GM19467 (cell line): ENCODE measurements around the gene TMEM86A.
A peak's percentile ranks its signal among the peaks of the same experiment; 100 is the strongest.

Experiments
- ATAC-seq: cut with Tn5 transposase; IDR thresholded peaks from one replicate; pipeline ENCODE4 v1.9.1; 2021; ENCODE audit warnings: mild to moderate bottlenecking, moderate library complexity; ENCODE audit not compliant: unreplicated experiment

TMEM86A gene

GRCh38 chr11:18699848-18700261, 1.3 kb downstream of the TMEM86A start:
- no peak for ATAC-seq

DNA sequence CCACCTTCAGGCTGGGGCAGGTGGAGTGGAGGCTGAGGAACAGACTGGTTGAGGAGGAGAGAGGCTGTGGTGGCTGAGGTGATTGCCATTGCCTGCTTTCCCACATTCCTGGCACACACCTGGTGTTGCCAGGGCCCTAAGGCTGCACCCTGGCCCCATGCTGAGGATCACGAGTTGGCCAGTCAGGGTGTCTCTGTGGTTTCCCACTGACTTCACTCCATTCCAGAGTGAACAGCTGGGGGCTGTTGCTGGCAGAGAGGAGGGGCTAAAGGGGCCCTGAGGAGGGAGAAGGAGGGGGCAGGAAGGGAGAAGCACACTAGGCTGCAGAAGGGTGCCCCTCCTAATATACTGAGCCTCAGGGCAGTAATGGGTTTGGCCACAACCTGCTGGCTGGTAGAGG, 1.8 kb downstream of the TMEM86A start:
- ATAC-seq = no peak

GRCh38 chr11:18700872-18701271, 2.3 kb downstream of the TMEM86A start:
- no peak for ATAC-seq

GRCh38 chr11:18701614-18702216, 3.1 kb downstream of the TMEM86A start:
- ATAC-seq = no peak

- ATAC-seq = no peak
Observed at GRCh38 chr11:18703001-18703763, 4.6 kb downstream of the TMEM86A start.

GRCh38 chr11:18704045-18704645, 5.6 kb downstream of the TMEM86A start:
- no peak for ATAC-seq

GRCh38 chr11:18704698-18705097, 6.1 kb downstream of the TMEM86A start:
- no peak for ATAC-seq

DNA sequence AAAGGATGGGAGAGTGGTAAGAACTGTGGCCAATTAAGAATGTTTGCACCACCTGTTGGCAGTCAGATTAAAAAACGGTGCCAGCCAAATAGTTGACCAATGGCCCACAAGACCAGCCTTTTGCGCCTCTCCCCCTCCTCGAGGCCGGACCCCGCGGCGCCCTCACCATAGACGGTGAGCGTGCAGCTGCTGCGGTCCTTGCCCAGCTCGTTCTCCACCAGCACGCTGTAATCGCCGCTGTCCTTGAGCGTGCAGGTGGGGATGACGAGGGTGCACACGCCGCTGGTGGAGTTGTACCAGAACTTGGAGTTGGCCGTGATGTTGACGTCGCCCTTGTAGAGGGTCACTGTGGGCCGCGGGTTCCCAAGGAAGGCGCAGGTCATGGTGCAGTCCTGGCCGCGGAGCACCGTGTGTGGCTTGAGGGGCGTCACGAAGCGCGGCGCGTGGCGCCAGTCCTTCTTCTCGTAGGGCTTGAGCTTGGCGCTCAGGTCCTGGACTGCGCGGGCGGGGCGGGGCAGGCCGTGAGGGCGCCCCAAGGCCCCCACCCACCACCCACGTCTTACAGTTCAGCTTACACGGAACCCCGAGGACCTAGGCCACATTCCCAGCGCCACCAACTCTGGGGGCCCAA, 7.2 kb downstream of the TMEM86A start:
- no peak for ATAC-seq

DNA sequence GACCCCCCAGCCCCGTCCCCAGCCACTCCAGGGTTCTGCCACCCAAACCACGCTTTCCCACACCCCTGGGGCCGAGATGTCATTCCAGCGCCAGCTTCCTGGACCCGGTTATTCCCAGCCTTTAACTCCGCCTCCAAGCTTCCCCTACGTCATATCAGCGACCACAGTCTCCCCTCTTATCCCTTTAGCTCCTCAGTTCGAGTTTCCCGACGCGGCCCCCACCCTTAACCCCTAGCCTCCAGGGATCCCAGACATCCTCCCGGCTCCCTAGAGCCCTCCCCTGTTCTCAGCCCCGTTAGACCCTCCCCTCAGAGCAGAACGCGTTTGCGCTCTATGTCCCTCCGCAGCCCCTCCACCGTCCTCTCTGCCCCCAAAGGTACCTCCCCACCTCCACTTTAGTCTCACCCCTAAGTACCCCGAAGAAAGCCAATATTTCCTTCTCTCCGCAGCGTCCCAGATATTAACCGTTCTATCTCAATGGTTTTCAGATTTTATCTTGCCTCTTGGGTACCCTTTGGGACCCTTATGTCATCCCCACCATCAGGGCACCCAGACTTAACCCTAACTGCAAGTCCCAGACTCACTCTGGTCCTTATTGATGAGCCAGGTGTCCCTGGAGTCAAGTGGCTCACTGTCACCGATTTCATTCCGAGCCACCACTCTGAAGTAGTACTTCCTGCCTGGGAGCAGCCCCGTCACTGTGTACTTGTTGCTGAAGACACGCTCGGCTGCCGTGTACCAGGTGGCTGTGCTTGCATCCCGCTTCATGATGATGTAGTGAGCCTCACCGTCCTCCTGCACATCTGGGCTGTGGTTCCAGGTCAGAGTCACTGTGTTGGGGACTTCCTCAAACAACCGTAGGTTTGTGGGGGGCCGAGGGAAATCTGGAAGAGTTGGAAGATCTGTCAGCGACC, 8.0 kb downstream of the TMEM86A start:
- peak; percentile 66 for ATAC-seq

- ATAC-seq = no peak
Observed at GRCh38 chr11:18707811-18708340, 9.3 kb downstream of the TMEM86A start.

GRCh38 chr11:18709414-18709813, 10.8 kb downstream of the TMEM86A start:
- ATAC-seq = no peak

- ATAC-seq = no peak
Observed at GRCh38 chr11:18710545-18710944, 12.0 kb downstream of the TMEM86A start.

- no peak for ATAC-seq
Observed at GRCh38 chr11:18713646-18714442, 15.3 kb downstream of the TMEM86A start.

DNA sequence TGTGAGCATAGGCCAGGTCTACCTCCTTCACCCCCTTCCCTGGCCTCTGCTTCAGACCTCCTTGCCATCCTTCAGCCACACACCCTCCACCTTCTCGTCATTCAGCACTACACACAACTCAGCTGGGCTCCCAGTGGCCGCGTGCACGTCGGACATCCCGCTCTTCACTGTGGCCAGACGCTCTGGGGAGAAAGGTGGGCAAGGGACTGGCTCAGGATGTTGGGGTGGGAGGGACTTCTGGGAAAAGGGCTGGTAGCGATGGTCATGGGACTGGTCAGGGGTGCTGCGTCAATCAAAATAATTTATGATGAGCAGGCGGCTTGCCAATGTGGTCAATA, 15.8 kb downstream of the TMEM86A start:
- ATAC-seq = no peak

DNA sequence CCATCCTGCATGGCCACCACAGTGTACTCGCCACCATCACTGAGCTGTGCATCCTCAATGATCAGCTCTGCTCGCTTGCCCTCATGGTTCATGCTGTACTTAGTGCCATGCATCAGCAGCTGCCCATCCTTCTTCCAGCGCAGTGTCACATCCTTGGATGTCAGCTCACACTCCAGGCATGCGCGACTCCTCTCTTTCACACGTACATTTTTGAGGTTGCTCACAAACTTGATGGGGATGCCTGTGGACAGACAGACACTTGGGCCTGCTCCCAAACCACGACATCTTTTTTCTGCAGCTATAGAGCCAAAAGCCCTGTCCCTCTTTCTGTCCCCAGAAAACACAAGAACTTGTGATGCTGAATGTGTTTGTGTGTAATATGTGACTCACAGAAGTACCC, 16.9 kb downstream of the TMEM86A start:
- ATAC-seq = no peak

DNA sequence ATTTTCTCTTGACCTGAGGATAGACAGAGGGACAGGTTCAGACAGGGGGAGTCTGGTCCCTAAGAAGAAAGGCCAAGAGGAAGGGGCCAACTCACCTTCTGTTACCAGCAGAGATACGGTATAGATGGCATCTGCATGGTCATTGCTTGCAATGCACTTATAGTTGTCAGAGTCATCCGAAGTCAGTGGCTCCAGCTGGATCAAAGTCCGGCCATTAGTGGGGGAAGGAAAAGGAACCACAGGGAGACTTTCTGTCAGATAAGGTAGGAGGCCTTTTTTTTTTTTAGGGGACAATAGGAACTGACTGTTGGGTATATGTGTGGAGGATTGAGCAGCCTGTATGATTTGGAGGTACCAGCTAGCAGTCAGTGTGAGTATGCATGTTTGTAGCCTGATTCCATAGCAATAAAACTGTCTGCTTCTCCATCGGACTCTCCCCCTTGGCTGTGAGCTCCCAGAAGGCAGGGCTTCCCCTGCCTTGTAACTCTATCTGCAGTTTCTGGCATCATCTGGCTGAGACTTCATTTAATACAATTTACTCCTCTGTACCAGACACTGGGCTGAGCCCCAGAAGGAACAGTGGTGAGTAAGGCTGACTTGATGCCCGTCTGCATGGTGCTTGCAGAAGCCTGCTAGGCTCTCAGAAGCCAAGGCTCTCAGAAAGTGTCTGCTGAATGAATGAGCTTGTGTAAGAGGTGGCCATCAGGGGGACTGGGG, 21.7 kb downstream of the TMEM86A start:
- ATAC-seq = no peak

DNA sequence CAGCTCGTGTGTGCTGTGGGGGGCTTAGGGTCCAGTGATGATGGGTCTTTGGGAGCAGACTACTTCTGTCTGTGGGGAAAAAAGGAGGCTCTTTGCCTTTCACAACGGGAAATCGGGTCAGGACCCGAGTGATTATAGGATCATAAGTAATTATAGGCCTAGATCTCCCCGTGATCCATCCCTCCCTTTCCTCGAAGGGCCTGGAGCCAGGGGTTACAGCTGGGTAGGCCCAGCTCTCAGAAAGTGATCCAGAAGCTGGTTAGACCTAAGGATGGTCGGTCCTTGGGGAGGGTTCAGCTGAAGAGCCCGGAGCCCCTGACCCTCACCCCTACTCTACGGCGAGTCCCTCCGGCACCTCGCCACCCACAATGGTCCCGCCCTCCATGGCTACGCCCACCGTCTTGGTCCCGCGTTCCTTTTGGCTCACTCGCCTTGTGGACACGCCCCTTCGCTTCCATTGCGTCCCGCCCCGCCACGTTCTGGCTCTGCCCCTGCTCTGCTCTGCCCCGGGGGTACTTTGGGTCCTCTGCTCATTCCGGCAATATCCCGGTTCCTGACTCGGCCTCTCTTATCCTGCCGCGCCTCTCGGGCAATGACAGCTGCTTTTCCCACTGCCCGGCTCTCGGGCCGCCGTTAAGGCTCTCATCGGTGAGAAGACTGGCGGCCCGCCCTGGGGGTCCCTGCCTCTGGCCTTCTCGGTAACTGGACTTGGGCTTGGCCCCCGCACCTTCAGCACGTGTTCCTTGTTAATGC, 22.4 kb downstream of the TMEM86A start:
- ATAC-seq = peak; percentile 69

- ATAC-seq = peak; percentile 59
Observed at GRCh38 chr11:18721561-18722292, 23.1 kb downstream of the TMEM86A start.
